Keratinocyte (primary cell): ENCODE measurements around the gene KCNH6.

Source experiments
- EZH2 ChIP-seq: IDR thresholded peaks from one replicate; pipeline ENCODE4 v1.6.1; 2012; ENCODE audit warnings: inconsistent platforms, mild to moderate bottlenecking, low read length, moderate library complexity
- TF ChIP-seq, protein P1 (sequence below), 3 experiments: IDR thresholded peaks in 1 of 3; conservative IDR thresholded peaks in 1 of 3; optimal IDR thresholded peaks in 1 of 3; 2 replicates in 2 of 3; 3 replicates in 1 of 3; pipeline versions ENCODE3 to v1.5.1; 2011; ENCODE audit warnings: low read length in 3 of 3, mild to moderate bottlenecking in 3 of 3, moderate library complexity in 2 of 3, control low read depth in 1 of 3, inconsistent platforms in 1 of 3; ENCODE audit not compliant: insufficient read depth in 2 of 3; ENCODE audit errors: extremely low read depth in 1 of 3

- TF ChIP-seq, protein P1, sequence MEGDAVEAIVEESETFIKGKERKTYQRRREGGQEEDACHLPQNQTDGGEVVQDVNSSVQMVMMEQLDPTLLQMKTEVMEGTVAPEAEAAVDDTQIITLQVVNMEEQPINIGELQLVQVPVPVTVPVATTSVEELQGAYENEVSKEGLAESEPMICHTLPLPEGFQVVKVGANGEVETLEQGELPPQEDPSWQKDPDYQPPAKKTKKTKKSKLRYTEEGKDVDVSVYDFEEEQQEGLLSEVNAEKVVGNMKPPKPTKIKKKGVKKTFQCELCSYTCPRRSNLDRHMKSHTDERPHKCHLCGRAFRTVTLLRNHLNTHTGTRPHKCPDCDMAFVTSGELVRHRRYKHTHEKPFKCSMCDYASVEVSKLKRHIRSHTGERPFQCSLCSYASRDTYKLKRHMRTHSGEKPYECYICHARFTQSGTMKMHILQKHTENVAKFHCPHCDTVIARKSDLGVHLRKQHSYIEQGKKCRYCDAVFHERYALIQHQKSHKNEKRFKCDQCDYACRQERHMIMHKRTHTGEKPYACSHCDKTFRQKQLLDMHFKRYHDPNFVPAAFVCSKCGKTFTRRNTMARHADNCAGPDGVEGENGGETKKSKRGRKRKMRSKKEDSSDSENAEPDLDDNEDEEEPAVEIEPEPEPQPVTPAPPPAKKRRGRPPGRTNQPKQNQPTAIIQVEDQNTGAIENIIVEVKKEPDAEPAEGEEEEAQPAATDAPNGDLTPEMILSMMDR (optimal IDR thresholded peaks at IDR 0.05 in 1 of 3, IDR thresholded peaks at IDR 0.05 in 1 of 3, conservative IDR thresholded peaks at IDR 0.05 in 1 of 3; ENCODE audit: extremely low read depth in 1 of 3, insufficient read depth in 2 of 3, low read length in 3 of 3): no peak
- no peak for TF ChIP-seq EZH2
Observed at GRCh38 chr17:63568563-63568962, 45.4 kb downstream of the KCNH6 start.
